ENCODE data around the gene LRRC55. TPM values are rescaled to one million over a fixed set of nuclear protein-coding genes. Genes with fewer than 3 reads are reported as not detected.

LRRC55 gene
- total and polyA plus RNA-seq, 2 experiments from 2014 or later: 0.15 to 1.5 TPM

DNA sequence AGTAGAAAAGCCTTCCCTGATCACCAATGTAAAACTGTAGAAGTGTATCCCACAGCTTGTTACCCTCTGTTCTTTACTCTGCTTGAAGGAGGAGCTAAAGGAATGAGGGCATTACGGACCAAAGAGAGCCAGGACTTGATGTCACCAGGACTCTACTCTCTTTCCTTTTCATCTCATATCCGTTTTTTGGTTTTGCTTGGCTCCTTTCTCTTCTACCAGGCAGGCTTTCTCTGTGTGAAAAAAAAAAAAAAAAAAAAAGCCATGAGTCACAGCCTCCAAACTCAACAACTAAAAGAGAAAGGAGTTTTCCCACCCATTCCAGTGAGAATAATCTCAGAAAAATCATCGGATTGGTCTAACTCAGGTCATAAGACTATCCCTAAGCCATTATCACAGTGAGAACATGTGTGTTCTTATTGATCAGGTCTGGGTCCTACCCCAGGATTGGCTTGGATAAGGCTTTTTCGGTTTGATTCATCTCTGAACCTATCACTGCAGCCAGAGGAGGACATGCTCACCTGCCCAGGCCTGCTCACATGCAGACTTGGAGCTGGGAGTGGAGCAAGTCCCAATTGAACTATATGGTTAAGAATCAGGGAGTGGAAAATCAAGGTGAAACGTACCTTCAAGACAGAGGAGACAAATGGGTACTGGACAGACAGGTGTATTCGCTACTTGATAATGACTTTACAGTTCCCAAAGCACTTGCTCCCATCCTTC lies 19.4 kb upstream of the LRRC55 start:
- no peak overlapping the region for H3K4me2 ChIP-seq
- ATAC-seq (no peak), DNase-seq (ENCODE audit: low spot score) (no peak)
- H3K4me3 ChIP-seq: no peak overlapping the region
- H3K27ac ChIP-seq (ENCODE audit: low read depth): no peak overlapping the region
- H3K27me3 Mint-ChIP-seq (ENCODE audit: insufficient read depth, low read depth, poor library complexity): peaks cover 7% of the 10 kb centered on the region
- no peaks in the 10 kb centered on the region for H4K20me1 ChIP-seq (replicated peaks; ENCODE audit: insufficient read depth)
- H3K4me3 Mint-ChIP-seq: no peak overlapping the region
- H3K4me1 Mint-ChIP-seq: no peaks in the 10 kb centered on the region; the same call in 2 of the 3 replicates
- H3K27me3 ChIP-seq (ENCODE audit: insufficient read depth): no peaks in the 10 kb centered on the region
- TF ChIP-seq, protein P1, sequence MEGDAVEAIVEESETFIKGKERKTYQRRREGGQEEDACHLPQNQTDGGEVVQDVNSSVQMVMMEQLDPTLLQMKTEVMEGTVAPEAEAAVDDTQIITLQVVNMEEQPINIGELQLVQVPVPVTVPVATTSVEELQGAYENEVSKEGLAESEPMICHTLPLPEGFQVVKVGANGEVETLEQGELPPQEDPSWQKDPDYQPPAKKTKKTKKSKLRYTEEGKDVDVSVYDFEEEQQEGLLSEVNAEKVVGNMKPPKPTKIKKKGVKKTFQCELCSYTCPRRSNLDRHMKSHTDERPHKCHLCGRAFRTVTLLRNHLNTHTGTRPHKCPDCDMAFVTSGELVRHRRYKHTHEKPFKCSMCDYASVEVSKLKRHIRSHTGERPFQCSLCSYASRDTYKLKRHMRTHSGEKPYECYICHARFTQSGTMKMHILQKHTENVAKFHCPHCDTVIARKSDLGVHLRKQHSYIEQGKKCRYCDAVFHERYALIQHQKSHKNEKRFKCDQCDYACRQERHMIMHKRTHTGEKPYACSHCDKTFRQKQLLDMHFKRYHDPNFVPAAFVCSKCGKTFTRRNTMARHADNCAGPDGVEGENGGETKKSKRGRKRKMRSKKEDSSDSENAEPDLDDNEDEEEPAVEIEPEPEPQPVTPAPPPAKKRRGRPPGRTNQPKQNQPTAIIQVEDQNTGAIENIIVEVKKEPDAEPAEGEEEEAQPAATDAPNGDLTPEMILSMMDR (conservative IDR thresholded peaks at IDR 0.05; ENCODE audit: low read depth in 2 of 2): no peak
- TF ChIP-seq JUNB (IDR thresholded peaks at IDR 0.05; ENCODE audit: unreplicated experiment): no peak
- TF ChIP-seq, protein P2, sequence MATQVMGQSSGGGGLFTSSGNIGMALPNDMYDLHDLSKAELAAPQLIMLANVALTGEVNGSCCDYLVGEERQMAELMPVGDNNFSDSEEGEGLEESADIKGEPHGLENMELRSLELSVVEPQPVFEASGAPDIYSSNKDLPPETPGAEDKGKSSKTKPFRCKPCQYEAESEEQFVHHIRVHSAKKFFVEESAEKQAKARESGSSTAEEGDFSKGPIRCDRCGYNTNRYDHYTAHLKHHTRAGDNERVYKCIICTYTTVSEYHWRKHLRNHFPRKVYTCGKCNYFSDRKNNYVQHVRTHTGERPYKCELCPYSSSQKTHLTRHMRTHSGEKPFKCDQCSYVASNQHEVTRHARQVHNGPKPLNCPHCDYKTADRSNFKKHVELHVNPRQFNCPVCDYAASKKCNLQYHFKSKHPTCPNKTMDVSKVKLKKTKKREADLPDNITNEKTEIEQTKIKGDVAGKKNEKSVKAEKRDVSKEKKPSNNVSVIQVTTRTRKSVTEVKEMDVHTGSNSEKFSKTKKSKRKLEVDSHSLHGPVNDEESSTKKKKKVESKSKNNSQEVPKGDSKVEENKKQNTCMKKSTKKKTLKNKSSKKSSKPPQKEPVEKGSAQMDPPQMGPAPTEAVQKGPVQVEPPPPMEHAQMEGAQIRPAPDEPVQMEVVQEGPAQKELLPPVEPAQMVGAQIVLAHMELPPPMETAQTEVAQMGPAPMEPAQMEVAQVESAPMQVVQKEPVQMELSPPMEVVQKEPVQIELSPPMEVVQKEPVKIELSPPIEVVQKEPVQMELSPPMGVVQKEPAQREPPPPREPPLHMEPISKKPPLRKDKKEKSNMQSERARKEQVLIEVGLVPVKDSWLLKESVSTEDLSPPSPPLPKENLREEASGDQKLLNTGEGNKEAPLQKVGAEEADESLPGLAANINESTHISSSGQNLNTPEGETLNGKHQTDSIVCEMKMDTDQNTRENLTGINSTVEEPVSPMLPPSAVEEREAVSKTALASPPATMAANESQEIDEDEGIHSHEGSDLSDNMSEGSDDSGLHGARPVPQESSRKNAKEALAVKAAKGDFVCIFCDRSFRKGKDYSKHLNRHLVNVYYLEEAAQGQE (IDR thresholded peaks at IDR 0.05; ENCODE audit: unreplicated experiment): no peak
- TF ChIP-seq, protein P3, sequence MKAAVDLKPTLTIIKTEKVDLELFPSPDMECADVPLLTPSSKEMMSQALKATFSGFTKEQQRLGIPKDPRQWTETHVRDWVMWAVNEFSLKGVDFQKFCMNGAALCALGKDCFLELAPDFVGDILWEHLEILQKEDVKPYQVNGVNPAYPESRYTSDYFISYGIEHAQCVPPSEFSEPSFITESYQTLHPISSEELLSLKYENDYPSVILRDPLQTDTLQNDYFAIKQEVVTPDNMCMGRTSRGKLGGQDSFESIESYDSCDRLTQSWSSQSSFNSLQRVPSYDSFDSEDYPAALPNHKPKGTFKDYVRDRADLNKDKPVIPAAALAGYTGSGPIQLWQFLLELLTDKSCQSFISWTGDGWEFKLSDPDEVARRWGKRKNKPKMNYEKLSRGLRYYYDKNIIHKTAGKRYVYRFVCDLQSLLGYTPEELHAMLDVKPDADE (IDR thresholded peaks at IDR 0.05): no peak
- no peak for TF ChIP-seq CREB1 (CRISPR knock-in tag; IDR thresholded peaks at IDR 0.05; ENCODE audit: low read depth)
- no peak for TF ChIP-seq NANOG (IDR thresholded peaks at IDR 0.05; ENCODE audit: borderline replicate concordance)
- TF ChIP-seq ZNF114 (CRISPR knock-in tag; IDR thresholded peaks at IDR 0.05): no peak
- no peak for TF ChIP-seq POLR2AphosphoS5 (IDR thresholded peaks at IDR 0.05; ENCODE audit: low read depth)
- no peak for TF ChIP-seq STAT1 (IDR thresholded peaks at IDR 0.05; ENCODE audit: unreplicated experiment)
- no peak for TF ChIP-seq EZH2 (IDR thresholded peaks at IDR 0.05; ENCODE audit: low read depth, unreplicated experiment)
- TF ChIP-seq EZH2phosphoT487 (IDR thresholded peaks at IDR 0.05; ENCODE audit: unreplicated experiment): no peak
- TF ChIP-seq, protein P4, sequence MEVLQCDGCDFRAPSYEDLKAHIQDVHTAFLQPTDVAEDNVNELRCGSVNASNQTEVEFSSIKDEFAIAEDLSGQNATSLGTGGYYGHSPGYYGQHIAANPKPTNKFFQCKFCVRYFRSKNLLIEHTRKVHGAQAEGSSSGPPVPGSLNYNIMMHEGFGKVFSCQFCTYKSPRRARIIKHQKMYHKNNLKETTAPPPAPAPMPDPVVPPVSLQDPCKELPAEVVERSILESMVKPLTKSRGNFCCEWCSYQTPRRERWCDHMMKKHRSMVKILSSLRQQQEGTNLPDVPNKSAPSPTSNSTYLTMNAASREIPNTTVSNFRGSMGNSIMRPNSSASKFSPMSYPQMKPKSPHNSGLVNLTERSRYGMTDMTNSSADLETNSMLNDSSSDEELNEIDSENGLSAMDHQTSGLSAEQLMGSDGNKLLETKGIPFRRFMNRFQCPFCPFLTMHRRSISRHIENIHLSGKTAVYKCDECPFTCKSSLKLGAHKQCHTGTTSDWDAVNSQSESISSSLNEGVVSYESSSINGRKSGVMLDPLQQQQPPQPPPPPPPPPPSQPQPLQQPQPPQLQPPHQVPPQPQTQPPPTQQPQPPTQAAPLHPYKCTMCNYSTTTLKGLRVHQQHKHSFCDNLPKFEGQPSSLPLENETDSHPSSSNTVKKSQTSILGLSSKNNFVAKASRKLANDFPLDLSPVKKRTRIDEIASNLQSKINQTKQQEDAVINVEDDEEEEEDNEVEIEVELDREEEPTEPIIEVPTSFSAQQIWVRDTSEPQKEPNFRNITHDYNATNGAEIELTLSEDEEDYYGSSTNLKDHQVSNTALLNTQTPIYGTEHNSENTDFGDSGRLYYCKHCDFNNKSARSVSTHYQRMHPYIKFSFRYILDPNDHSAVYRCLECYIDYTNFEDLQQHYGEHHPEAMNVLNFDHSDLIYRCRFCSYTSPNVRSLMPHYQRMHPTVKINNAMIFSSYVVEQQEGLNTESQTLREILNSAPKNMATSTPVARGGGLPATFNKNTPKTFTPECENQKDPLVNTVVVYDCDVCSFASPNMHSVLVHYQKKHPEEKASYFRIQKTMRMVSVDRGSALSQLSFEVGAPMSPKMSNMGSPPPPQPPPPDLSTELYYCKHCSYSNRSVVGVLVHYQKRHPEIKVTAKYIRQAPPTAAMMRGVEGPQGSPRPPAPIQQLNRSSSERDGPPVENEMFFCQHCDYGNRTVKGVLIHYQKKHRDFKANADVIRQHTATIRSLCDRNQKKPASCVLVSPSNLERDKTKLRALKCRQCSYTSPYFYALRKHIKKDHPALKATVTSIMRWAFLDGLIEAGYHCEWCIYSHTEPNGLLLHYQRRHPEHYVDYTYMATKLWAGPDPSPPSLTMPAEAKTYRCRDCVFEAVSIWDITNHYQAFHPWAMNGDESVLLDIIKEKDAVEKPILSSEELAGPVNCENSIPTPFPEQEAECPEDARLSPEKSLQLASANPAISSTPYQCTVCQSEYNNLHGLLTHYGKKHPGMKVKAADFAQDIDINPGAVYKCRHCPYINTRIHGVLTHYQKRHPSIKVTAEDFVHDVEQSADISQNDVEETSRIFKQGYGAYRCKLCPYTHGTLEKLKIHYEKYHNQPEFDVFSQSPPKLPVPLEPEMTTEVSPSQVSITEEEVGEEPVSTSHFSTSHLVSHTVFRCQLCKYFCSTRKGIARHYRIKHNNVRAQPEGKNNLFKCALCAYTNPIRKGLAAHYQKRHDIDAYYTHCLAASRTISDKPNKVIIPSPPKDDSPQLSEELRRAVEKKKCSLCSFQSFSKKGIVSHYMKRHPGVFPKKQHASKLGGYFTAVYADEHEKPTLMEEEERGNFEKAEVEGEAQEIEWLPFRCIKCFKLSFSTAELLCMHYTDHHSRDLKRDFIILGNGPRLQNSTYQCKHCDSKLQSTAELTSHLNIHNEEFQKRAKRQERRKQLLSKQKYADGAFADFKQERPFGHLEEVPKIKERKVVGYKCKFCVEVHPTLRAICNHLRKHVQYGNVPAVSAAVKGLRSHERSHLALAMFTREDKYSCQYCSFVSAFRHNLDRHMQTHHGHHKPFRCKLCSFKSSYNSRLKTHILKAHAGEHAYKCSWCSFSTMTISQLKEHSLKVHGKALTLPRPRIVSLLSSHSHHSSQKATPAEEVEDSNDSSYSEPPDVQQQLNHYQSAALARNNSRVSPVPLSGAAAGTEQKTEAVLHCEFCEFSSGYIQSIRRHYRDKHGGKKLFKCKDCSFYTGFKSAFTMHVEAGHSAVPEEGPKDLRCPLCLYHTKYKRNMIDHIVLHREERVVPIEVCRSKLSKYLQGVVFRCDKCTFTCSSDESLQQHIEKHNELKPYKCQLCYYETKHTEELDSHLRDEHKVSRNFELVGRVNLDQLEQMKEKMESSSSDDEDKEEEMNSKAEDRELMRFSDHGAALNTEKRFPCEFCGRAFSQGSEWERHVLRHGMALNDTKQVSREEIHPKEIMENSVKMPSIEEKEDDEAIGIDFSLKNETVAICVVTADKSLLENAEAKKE (CRISPR knock-in tag; IDR thresholded peaks at IDR 0.05): no peak
- no peak for TF ChIP-seq ZNF331 (CRISPR knock-in tag; IDR thresholded peaks at IDR 0.05; ENCODE audit: low read depth)
- H3K9me3 Mint-ChIP-seq: no peaks in the 10 kb centered on the region; the same call in 2 of the 3 replicates
- H3K36me3 Mint-ChIP-seq (ENCODE audit: low read depth): no peaks in the 10 kb centered on the region
- H3K36me3 ChIP-seq (ENCODE audit: insufficient read depth): no peaks in the 10 kb centered on the region
- H3K9me2 ChIP-seq (ENCODE audit: insufficient read depth): 0 out of 2 replicates have a peak, but pooled peaks cover 4% of the 10 kb centered on the region
- H3F3A ChIP-seq (replicated peaks; ENCODE audit: low read depth): no peaks in the 10 kb centered on the region
- H3K79me2 ChIP-seq (replicated peaks; ENCODE audit: insufficient read depth): no peaks in the 10 kb centered on the region
- no peaks in the 10 kb centered on the region for H3K4me1 ChIP-seq (ENCODE audit: insufficient read depth)
- H3K27ac Mint-ChIP-seq: no peak overlapping the region
- no peak overlapping the region for H2AFZ ChIP-seq
